ENCODE measurements around the gene COLEC12.

Gene COLEC12

DNA sequence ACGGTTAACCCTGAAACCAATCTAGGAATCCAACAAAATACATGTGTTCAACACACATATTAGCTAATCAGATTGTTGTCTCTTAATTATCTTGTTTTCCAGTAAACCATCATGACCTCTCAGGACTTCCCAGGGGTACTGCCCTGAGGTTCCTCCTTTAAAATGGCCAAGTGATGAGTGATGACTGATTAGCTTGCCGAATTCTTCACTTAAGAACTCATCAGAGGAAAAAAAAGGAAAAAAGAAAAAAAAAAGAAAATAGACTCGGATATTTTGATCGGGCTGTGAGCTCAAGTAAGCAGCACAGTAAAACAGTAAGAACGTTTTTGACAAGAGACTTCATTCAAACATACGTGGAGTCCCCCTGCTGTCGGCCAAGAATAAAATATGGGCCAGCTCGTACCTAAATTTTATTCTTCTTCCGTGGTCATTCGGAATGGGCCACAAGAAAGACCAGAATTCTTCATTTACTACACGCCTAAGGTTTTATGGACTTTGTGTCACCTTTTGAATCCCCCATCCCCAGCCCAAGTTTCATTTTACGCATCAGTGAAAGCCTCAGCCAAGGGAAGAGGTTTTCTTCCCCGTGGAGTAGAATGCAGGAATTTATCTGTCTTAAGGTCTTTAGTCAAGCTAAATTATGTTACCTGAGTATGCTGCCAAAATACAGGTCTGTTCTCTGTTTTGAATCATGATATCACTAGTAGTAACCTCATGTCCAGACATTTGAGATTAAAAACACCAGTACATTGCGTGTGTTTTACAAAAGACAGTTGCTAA lies 40.5 kb downstream of the COLEC12 start:
- TF ChIP-seq EZH2phosphoT487 (conservative IDR thresholded peaks at IDR 0.05; ENCODE audit: low read length) = no peak
- TF ChIP-seq, protein P1, sequence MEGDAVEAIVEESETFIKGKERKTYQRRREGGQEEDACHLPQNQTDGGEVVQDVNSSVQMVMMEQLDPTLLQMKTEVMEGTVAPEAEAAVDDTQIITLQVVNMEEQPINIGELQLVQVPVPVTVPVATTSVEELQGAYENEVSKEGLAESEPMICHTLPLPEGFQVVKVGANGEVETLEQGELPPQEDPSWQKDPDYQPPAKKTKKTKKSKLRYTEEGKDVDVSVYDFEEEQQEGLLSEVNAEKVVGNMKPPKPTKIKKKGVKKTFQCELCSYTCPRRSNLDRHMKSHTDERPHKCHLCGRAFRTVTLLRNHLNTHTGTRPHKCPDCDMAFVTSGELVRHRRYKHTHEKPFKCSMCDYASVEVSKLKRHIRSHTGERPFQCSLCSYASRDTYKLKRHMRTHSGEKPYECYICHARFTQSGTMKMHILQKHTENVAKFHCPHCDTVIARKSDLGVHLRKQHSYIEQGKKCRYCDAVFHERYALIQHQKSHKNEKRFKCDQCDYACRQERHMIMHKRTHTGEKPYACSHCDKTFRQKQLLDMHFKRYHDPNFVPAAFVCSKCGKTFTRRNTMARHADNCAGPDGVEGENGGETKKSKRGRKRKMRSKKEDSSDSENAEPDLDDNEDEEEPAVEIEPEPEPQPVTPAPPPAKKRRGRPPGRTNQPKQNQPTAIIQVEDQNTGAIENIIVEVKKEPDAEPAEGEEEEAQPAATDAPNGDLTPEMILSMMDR (IDR thresholded peaks at IDR 0.05; ENCODE audit: insufficient read depth, low read length, poor library complexity, severe bottlenecking) = no peak
- Histone ChIP-seq H3K9ac (ENCODE audit: low read length) (no peak overlapping the region), H3K4me3 (ENCODE audit: insufficient read depth, low read length, poor library complexity, severe bottlenecking) (no peak overlapping the region), H3K79me2 (ENCODE audit: insufficient read depth, low read length) (no peaks in the 10 kb centered on the region), H3K4me2 (ENCODE audit: low read depth, low read length, poor library complexity, severe bottlenecking) (no peak overlapping the region), H3K9me2 (replicated peaks; ENCODE audit: insufficient read depth, low read length) (no peaks in the 10 kb centered on the region), H4K20me1 (ENCODE audit: low read depth, low read length) (no peaks in the 10 kb centered on the region), H3K9me3 (ENCODE audit: insufficient read depth, low read length) (no peaks in the 10 kb centered on the region), H3K36me3 (ENCODE audit: low read length) (no peaks in the 10 kb centered on the region), H3K27me3 (ENCODE audit: low read length) (no peaks in the 10 kb centered on the region), H3F3A (ENCODE audit: insufficient read depth) (no peaks in the 10 kb centered on the region), H2AFZ (ENCODE audit: low read depth, low read length, severe bottlenecking) (no peak overlapping the region), H3K27ac (ENCODE audit: low read depth, low read length) (no peak overlapping the region)

DNA sequence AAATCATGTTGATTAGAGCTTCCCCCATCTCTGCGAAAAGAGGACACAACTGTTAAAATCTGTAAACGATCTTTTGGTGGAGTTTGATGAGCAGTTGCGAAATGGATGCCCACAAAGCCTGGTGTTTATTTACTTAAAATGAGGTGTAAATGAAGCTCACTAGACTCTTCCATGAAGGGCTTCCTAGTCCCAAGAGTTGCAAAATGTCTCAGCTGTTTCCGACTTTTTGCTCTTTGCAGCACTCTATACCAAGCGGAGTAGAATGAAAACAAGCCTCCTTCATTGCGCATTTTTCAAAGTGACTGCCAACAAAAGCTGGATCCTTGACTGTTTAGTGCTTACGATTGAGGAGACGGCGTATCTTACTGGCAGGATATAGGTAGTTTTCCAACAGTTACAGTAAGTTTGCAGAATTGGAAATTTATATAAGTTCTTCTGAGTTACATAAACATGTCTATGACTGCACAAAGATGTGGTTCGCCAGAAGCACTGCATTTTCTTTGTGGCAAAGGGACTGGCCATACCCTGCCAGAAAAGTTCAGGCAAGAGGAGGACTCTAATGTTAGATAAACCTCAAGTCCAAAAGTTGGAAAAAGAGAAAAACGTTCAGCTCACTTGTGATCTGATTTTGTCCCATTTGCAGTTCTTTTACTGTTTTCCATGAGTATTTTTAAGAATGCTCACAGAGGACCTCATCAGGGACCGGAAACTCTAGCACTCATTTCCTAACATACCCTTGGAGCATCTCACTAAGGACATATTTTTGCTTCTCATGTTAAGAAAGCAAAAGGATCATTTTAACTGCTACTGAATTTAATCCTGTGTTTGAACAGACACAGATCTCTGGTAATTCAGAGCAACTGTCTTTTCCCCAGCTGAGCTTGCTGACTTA lies 42.7 kb downstream of the COLEC12 start:
- H4K20me1 ChIP-seq (ENCODE audit: low read depth, low read length) = no peaks in the 10 kb centered on the region
- H3K36me3 ChIP-seq (ENCODE audit: low read length) = no peaks in the 10 kb centered on the region
- no peaks in the 10 kb centered on the region for H3K27me3 ChIP-seq (ENCODE audit: low read length)
- H3K9me2 ChIP-seq (replicated peaks; ENCODE audit: insufficient read depth, low read length) = no peaks in the 10 kb centered on the region
- H3K9me3 ChIP-seq (ENCODE audit: insufficient read depth, low read length) = no peaks in the 10 kb centered on the region
- no peaks in the 10 kb centered on the region for H3K79me2 ChIP-seq (ENCODE audit: insufficient read depth, low read length)
- H3K27ac ChIP-seq (ENCODE audit: low read depth, low read length) = no peak overlapping the region
- no peak overlapping the region for H2AFZ ChIP-seq (ENCODE audit: low read depth, low read length, severe bottlenecking)
- no peak overlapping the region for H3K9ac ChIP-seq (ENCODE audit: low read length)
- H3K4me3 ChIP-seq (ENCODE audit: insufficient read depth, low read length, poor library complexity, severe bottlenecking) = no peak overlapping the region
- TF ChIP-seq, protein P1 (IDR thresholded peaks at IDR 0.05; ENCODE audit: insufficient read depth, low read length, poor library complexity, severe bottlenecking) = no peak
- no peak for TF ChIP-seq EZH2phosphoT487 (conservative IDR thresholded peaks at IDR 0.05; ENCODE audit: low read length)
- H3F3A ChIP-seq (ENCODE audit: insufficient read depth) = no peaks in the 10 kb centered on the region
- no peak overlapping the region for H3K4me2 ChIP-seq (ENCODE audit: low read depth, low read length, poor library complexity, severe bottlenecking)

DNA sequence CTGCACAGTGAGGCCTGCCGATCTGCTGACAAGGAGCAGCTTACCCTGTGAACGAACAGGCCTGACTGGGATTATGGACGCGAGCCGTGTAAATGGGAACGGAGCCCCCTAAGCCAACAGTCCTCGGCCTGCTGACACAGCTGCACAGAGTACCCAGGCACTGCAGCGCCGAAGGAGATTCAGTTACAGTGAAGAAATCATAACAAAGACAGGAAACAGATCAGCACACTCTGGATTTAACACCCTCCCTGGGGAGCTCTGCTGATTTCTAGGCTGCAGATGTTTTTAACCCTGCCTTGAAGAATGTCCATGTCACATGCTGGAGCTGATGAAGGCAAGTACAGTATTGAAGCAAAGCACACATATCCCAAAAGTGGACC lies 43.4 kb downstream of the COLEC12 start:
- Histone ChIP-seq H4K20me1 (ENCODE audit: low read depth, low read length) (no peaks in the 10 kb centered on the region), H3K27me3 (ENCODE audit: low read length) (no peaks in the 10 kb centered on the region), H3K9me2 (replicated peaks; ENCODE audit: insufficient read depth, low read length) (no peaks in the 10 kb centered on the region), H3K79me2 (ENCODE audit: insufficient read depth, low read length) (no peaks in the 10 kb centered on the region), H3K4me3 (ENCODE audit: insufficient read depth, low read length, poor library complexity, severe bottlenecking) (no peak overlapping the region), H2AFZ (ENCODE audit: low read depth, low read length, severe bottlenecking) (no peak overlapping the region), H3K27ac (ENCODE audit: low read depth, low read length) (no peak overlapping the region), H3K9ac (ENCODE audit: low read length) (no peak overlapping the region), H3F3A (ENCODE audit: insufficient read depth) (no peaks in the 10 kb centered on the region), H3K9me3 (ENCODE audit: insufficient read depth, low read length) (no peaks in the 10 kb centered on the region), H3K36me3 (ENCODE audit: low read length) (no peaks in the 10 kb centered on the region), H3K4me2 (ENCODE audit: low read depth, low read length, poor library complexity, severe bottlenecking) (no peak overlapping the region)
- no peak for TF ChIP-seq EZH2phosphoT487 (conservative IDR thresholded peaks at IDR 0.05; ENCODE audit: low read length)
- TF ChIP-seq, protein P1 (IDR thresholded peaks at IDR 0.05; ENCODE audit: insufficient read depth, low read length, poor library complexity, severe bottlenecking) = no peak
